Esophagus squamous epithelium (tissue), 5 donors: ENCODE data around the gene SNCAIP. TPM values are rescaled to one million over a fixed set of nuclear protein-coding genes. Genes with fewer than 3 reads are reported as not detected.

Source experiments
- DNase-seq: peaks from one replicate; lab custom pipeline; 2025; lab: John Stamatoyannopoulos, UW
- H3K27ac ChIP-seq, 4 donors: fragments of 200-600 bp; sonication (generic); one replicate each; pipeline ENCODE4 v1.5.1; 2016 to 2019; ENCODE audit warnings: mild to moderate bottlenecking in 1 of 4
- H3K27me3 ChIP-seq, 4 donors: fragments of 200-600 bp; sonication (generic); 1 replicate in 3 of 4; 2 replicates in 1 of 4; pipeline versions ENCODE4 v1.5.1 to v1.6.0; 2017 to 2021; ENCODE audit warnings: antibody characterized with exemption in 1 of 4
- H3K36me3 ChIP-seq, 3 donors: fragments of 200-600 bp; sonication (generic); one replicate each; pipeline ENCODE4 v1.5.1; 2016 to 2019
- H3K4me1 ChIP-seq, 3 donors: fragments of 200-600 bp; sonication (generic); one replicate each; pipeline ENCODE4 v1.5.1; 2017 to 2019
- H3K4me3 ChIP-seq, 4 donors: fragments of 200-600 bp; sonication (generic); 1 replicate in 3 of 4; 2 replicates in 1 of 4; pipeline ENCODE4 v1.5.1; 2016 to 2019; ENCODE audit warnings: mild to moderate bottlenecking in 2 of 4, moderate library complexity in 1 of 4
- H3K9me3 ChIP-seq, 3 donors: fragments of 200-600 bp; sonication (generic); one replicate each; pipeline ENCODE4 v1.5.1; 2016 to 2019
- POLR2A ChIP-seq, 4 donors: fragments of 450-650 bp; IDR thresholded peaks; one replicate each; pipeline ENCODE4 v1.6.1; 2017; ENCODE audit warnings: antibody characterized with exemption in 4 of 4, mild to moderate bottlenecking in 4 of 4, moderate library complexity in 3 of 4
- WGBS, 2 donors: methylation state at CpG; one replicate each; pipeline ENCODE4 v1.1.5; 2018; 5-methylcytosine and 5-hydroxymethylcytosine counted together
- intact Hi-C: fragments of 100-400 bp; cut with DNase I; formaldehyde crosslinking; loops from one replicate; pipeline ENCODE4 v1.15.0; 2022
- total RNA-seq, 4 donors: library from RNA; depleted of rRNA; stranded (reverse); fragments of >200 nt; gene quantifications; one replicate each; pipeline ENCODE4 v1.1.0, GENCODE V29; 2016
- TF ChIP-seq, protein P1 (sequence below), 6 experiments: fragments of 450-650 bp in 4 of 6; fragments of 200-600 bp in 2 of 6; sonication (generic) in 2 of 6; IDR thresholded peaks; one replicate each; pipeline ENCODE4 v1.5.1; 2016 to 2019; ENCODE audit warnings: antibody characterized with exemption in 6 of 6, mild to moderate bottlenecking in 4 of 6, moderate library complexity in 4 of 6
- donor health status: DM: yes; HTN: yes; CAD: no.

The SNCAIP gene
- total RNA-seq, 4 donors from 2014 or later, result 0.48 to 3.3 (median 2.3) TPM

- no peaks in the 10 kb centered on the region for H3K9me3 ChIP-seq
- no peak for TF ChIP-seq POLR2A (IDR thresholded peaks at IDR 0.05)
- TF ChIP-seq, protein P1, sequence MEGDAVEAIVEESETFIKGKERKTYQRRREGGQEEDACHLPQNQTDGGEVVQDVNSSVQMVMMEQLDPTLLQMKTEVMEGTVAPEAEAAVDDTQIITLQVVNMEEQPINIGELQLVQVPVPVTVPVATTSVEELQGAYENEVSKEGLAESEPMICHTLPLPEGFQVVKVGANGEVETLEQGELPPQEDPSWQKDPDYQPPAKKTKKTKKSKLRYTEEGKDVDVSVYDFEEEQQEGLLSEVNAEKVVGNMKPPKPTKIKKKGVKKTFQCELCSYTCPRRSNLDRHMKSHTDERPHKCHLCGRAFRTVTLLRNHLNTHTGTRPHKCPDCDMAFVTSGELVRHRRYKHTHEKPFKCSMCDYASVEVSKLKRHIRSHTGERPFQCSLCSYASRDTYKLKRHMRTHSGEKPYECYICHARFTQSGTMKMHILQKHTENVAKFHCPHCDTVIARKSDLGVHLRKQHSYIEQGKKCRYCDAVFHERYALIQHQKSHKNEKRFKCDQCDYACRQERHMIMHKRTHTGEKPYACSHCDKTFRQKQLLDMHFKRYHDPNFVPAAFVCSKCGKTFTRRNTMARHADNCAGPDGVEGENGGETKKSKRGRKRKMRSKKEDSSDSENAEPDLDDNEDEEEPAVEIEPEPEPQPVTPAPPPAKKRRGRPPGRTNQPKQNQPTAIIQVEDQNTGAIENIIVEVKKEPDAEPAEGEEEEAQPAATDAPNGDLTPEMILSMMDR (IDR thresholded peaks at IDR 0.05), result no peak
- no peak for DNase-seq
- H3K36me3 ChIP-seq, result no peaks in the 10 kb centered on the region
- no peak overlapping the region for H3K27ac ChIP-seq
- intact Hi-C loops, result no loop called here
- no peak overlapping the region for H3K4me3 ChIP-seq
- H3K27me3 ChIP-seq, result no peaks in the 10 kb centered on the region
- peaks cover 0 to 12% (median 3%) of the 10 kb centered on the region in 3 donors for H3K4me1 ChIP-seq
- WGBS, 2 donors, result 73 to 91% methylated on average over 1 of the region's 1 CpG
Observed at GRCh38 chr5:122400341-122400740, 88.3 kb downstream of the SNCAIP start.

- no peak for DNase-seq
- Histone ChIP-seq H3K27ac (no peak overlapping the region), H3K36me3 (no peaks in the 10 kb centered on the region), H3K9me3 (no peaks in the 10 kb centered on the region), H3K4me1 (peaks cover 0 to 12% (median 3%) of the 10 kb centered on the region in 3 donors), H3K27me3 (no peaks in the 10 kb centered on the region), H3K4me3 (no peak overlapping the region)
- no peak for TF ChIP-seq POLR2A (IDR thresholded peaks at IDR 0.05)
- intact Hi-C loops, result no loop called here
- 70 to 75% methylated on average over 1 of the region's 1 CpG for WGBS, 2 donors
Observed at GRCh38 chr5:122400938-122401337, 88.9 kb downstream of the SNCAIP start.

DNA sequence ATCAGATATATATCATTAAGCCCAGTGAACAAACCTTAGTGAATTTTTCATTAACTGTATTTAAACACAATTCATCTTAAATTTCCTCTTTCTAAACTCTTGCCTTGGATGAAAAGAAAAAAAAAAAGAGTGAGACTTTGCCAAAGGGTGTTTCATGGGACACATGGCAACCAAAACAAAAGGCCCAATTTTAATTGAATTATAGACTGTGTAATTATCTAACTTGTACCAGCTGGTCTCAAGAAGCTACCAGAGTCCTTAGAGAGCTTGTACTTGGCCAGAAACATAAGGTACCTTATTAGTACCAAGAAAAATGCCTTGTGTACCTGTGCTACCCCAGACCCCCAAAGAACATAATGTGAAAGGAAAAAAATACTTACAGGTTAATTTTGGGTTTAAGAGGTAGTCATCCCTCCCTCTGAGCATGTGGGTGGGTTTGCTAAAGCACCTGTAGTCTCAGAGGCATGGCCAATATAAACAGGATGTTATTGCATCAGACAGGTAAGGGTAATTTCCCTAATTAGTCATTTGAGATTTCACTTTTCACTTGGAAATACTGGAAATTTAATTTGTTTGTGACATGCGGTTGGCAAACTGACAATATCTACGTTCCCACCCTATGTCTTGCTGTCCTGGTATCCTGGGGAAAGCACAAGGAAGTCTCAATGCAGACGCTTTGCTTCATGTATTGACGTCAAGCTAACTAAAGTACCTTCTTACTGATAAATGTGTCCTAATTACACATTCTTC is 90.1 kb downstream of the SNCAIP start:
- H3K4me1 ChIP-seq, result peaks cover 0 to 12% (median 3%) of the 10 kb centered on the region in 3 donors
- TF ChIP-seq, protein P1 (IDR thresholded peaks at IDR 0.05), result no peak
- no peak for TF ChIP-seq POLR2A (IDR thresholded peaks at IDR 0.05)
- intact Hi-C loops, result no loop called here
- no peaks in the 10 kb centered on the region for H3K9me3 ChIP-seq
- no peaks in the 10 kb centered on the region for H3K27me3 ChIP-seq
- no peaks in the 10 kb centered on the region for H3K36me3 ChIP-seq
- 37 to 38% methylated on average over 4 of the region's 4 CpGs for WGBS, 2 donors
- DNase-seq, result no peak
- no peak overlapping the region for H3K4me3 ChIP-seq
- peak overlapping the region in 1 of 4 donors; percentile 3 for H3K27ac ChIP-seq

GRCh38 chr5:122402955-122403685 is 91.1 kb downstream of the SNCAIP start:
- no peak overlapping the region for H3K27ac ChIP-seq
- no peaks in the 10 kb centered on the region for H3K27me3 ChIP-seq
- intact Hi-C loops, result no loop called here
- H3K36me3 ChIP-seq, result no peaks in the 10 kb centered on the region
- DNase-seq, result no peak
- WGBS, 2 donors, result 44 to 70% methylated on average over 6 of the region's 6 CpGs
- no peaks in the 10 kb centered on the region for H3K9me3 ChIP-seq
- peaks cover 0 to 12% (median 3%) of the 10 kb centered on the region in 3 donors for H3K4me1 ChIP-seq
- TF ChIP-seq, protein P1 (IDR thresholded peaks at IDR 0.05), result no peak
- no peak overlapping the region for H3K4me3 ChIP-seq

GRCh38 chr5:122404018-122404417 is 92.0 kb downstream of the SNCAIP start:
- Histone ChIP-seq H3K4me1 (peaks cover 0 to 12% (median 3%) of the 10 kb centered on the region in 3 donors), H3K27ac (no peak overlapping the region), H3K36me3 (no peaks in the 10 kb centered on the region), H3K9me3 (no peaks in the 10 kb centered on the region), H3K27me3 (no peaks in the 10 kb centered on the region), H3K4me3 (no peak overlapping the region)
- no peak for TF ChIP-seq POLR2A (IDR thresholded peaks at IDR 0.05)
- TF ChIP-seq, protein P1 (IDR thresholded peaks at IDR 0.05), result no peak
- 74 to 85% methylated on average over 5 of the region's 5 CpGs for whole genome bisulfite sequencing, 2 donors
- intact Hi-C loops, result no loop called here
- no peak for DNase-seq
